GM18499 (cell line): ENCODE results near the gene ATP6AP1.

Experiments
- ATAC-seq: cut with Tn5 transposase; IDR thresholded peaks from one replicate; pipeline ENCODE4 v1.9.1; 2021; ENCODE audit warnings: moderate number of reproducible peaks; ENCODE audit not compliant: insufficient read depth, unreplicated experiment

The ATP6AP1 gene

GRCh38 chrX:154443992-154444754, 15.7 kb downstream of the ATP6AP1 start, which contains the start of gene FAM50A:
Gene FAM50A (plus strand): TSS chrX:154444141. CDS start chrX:154444236, 95 bp downstream.
- no peak for ATAC-seq

- no peak for ATAC-seq
Observed at GRCh38 chrX:154444755-154445246, 16.3 kb downstream of the ATP6AP1 start.

- ATAC-seq, result no peak
Observed at GRCh38 chrX:154445776-154446175, 17.3 kb downstream of the ATP6AP1 start.

- no peak for ATAC-seq
Observed at GRCh38 chrX:154446430-154446829, 18.0 kb downstream of the ATP6AP1 start.

- no peak for ATAC-seq
Observed at GRCh38 chrX:154448484-154448883, 20.0 kb downstream of the ATP6AP1 start.

- no peak for ATAC-seq
Observed at GRCh38 chrX:154449618-154450017, 21.1 kb downstream of the ATP6AP1 start.

GRCh38 chrX:154450312-154450711, 21.8 kb downstream of the ATP6AP1 start:
- ATAC-seq, result no peak

- no peak for ATAC-seq
Observed at GRCh38 chrX:154452823-154453222, 24.3 kb downstream of the ATP6AP1 start.

- no peak for ATAC-seq
Observed at GRCh38 chrX:154457491-154458115, 29.1 kb downstream of the ATP6AP1 start.

- no peak for ATAC-seq
Observed at GRCh38 chrX:154458116-154458953, 29.9 kb downstream of the ATP6AP1 start, which contains the start of gene PLXNA3. Gene PLXNA3 (plus strand): TSS chrX:154458281. CDS start chrX:154460184, 1,903 bp downstream.

- ATAC-seq, result no peak
Observed at GRCh38 chrX:154458954-154459778, 30.7 kb downstream of the ATP6AP1 start.

- ATAC-seq, result no peak
Observed at GRCh38 chrX:154459832-154460231, 31.4 kb downstream of the ATP6AP1 start.

GRCh38 chrX:154460326-154460725, 31.8 kb downstream of the ATP6AP1 start:
- no peak for ATAC-seq

GRCh38 chrX:154462396-154462795, 33.9 kb downstream of the ATP6AP1 start:
- no peak for ATAC-seq

GRCh38 chrX:154463611-154464220, 35.2 kb downstream of the ATP6AP1 start:
- ATAC-seq, result no peak

GRCh38 chrX:154464806-154465365, 36.4 kb downstream of the ATP6AP1 start:
- no peak for ATAC-seq

- no peak for ATAC-seq
Observed at GRCh38 chrX:154465601-154466000, 37.1 kb downstream of the ATP6AP1 start.

- ATAC-seq, result no peak
Observed at GRCh38 chrX:154466036-154466435, 37.6 kb downstream of the ATP6AP1 start.

GRCh38 chrX:154466907-154467306, 38.4 kb downstream of the ATP6AP1 start:
- no peak for ATAC-seq
